Left ventricle myocardium inferior (tissue), 1 donor: ENCODE measurements around the gene RAB11A. TPM values are rescaled to one million over a fixed set of nuclear protein-coding genes. Genes with fewer than 3 reads are reported as not detected.
A peak's percentile ranks its signal among the peaks of the same experiment; 100 is the strongest.

Source experiments
- DNase-seq: peaks from one replicate; pipeline ENCODE4 v3.0.0-alpha.2; 2020
- H3K27ac ChIP-seq: fragments of 200-600 bp; replicated peaks from 2 replicates; pipeline ENCODE4 v1.8.0; 2021
- H3K27me3 ChIP-seq: fragments of 200-600 bp; 2 replicates; pipeline ENCODE4 v1.8.0; 2021; ENCODE audit warnings: low read depth
- H3K36me3 ChIP-seq: fragments of 200-600 bp; 2 replicates; pipeline ENCODE4 v1.8.0; 2021
- H3K4me1 ChIP-seq: fragments of 200-600 bp; 2 replicates; pipeline ENCODE4 v1.8.0; 2021
- H3K4me3 ChIP-seq: fragments of 200-600 bp; 2 replicates; pipeline ENCODE4 v1.8.0; 2021; ENCODE audit warnings: mild to moderate bottlenecking, moderate library complexity
- H3K9me3 ChIP-seq: fragments of 200-600 bp; replicated peaks from 2 replicates; pipeline ENCODE4 v1.8.0; 2021
- CTCF ChIP-seq: fragments of 200-600 bp; IDR thresholded peaks from 2 replicates; pipeline ENCODE4 v1.8.0; 2021; ENCODE audit warnings: antibody characterized with exemption, mild to moderate bottlenecking, borderline replicate concordance
- intact Hi-C: fragments of 100-400 bp; cut with micrococcal nuclease; formaldehyde crosslinking; loops from one replicate; pipeline ENCODE4 v1.11.0; 2022
- total RNA-seq: library from RNA; stranded (reverse); fragmentation: NEBNext Ultra II Directional; extraction: Animal tissue kit (Norgen Biotek cat#: 25700); gene quantifications from one replicate; pipeline ENCODE4 v1.2.1, GENCODE V29; 2021
- donor health status: DM: no; HTN: yes; CAD: no; lungs with severe emphysema.

RAB11A gene
- total RNA-seq, 1 donor from 2014 or later: 146 TPM

GRCh38 chr15:65914386-65914785 lies 45.1 kb downstream of the RAB11A start:
- no peak for DNase-seq
- Histone ChIP-seq H3K36me3 (peaks cover 34% of the 10 kb centered on the region), H3K4me1 (peaks cover 9% of the 10 kb centered on the region), H3K27me3 (no peaks in the 10 kb centered on the region), H3K9me3 (no peaks in the 10 kb centered on the region), H3K27ac (no peak overlapping the region), H3K4me3 (no peak overlapping the region)
- intact Hi-C loops: no loop called here
- no peak for TF ChIP-seq CTCF

- no peak overlapping the region for H3K4me3 ChIP-seq
- no peak for TF ChIP-seq CTCF
- no peaks in the 10 kb centered on the region for H3K9me3 ChIP-seq
- H3K27me3 ChIP-seq: no peaks in the 10 kb centered on the region
- H3K27ac ChIP-seq: no peak overlapping the region
- H3K4me1 ChIP-seq: peaks cover 13% of the 10 kb centered on the region
- DNase-seq: no peak
- peaks cover 25% of the 10 kb centered on the region for H3K36me3 ChIP-seq
- intact Hi-C loops: no loop called here
Observed at GRCh38 chr15:65914981-65915925, 46.0 kb downstream of the RAB11A start.

- intact Hi-C loops: no loop called here
- H3K27me3 ChIP-seq: no peaks in the 10 kb centered on the region
- no peak overlapping the region for H3K27ac ChIP-seq
- peaks cover 15% of the 10 kb centered on the region for H3K4me1 ChIP-seq
- DNase-seq: no peak
- peaks cover 19% of the 10 kb centered on the region for H3K36me3 ChIP-seq
- no peak for TF ChIP-seq CTCF
- H3K9me3 ChIP-seq: no peaks in the 10 kb centered on the region
- no peak overlapping the region for H3K4me3 ChIP-seq
Observed at GRCh38 chr15:65916041-65916663, 46.9 kb downstream of the RAB11A start.

- TF ChIP-seq CTCF: peak; percentile 68
- no peaks in the 10 kb centered on the region for H3K9me3 ChIP-seq
- no peak overlapping the region for H3K27ac ChIP-seq
- no peak overlapping the region for H3K4me3 ChIP-seq
- H3K4me1 ChIP-seq: peaks cover 22% of the 10 kb centered on the region
- H3K27me3 ChIP-seq: no peaks in the 10 kb centered on the region
- H3K36me3 ChIP-seq: peaks cover 12% of the 10 kb centered on the region
- intact Hi-C loops: no loop called here
- peak; percentile 38 for DNase-seq
Observed at GRCh38 chr15:65916664-65917406, 47.5 kb downstream of the RAB11A start.

GRCh38 chr15:65917407-65917756 lies 48.1 kb downstream of the RAB11A start:
- no peak for TF ChIP-seq CTCF
- Histone ChIP-seq H3K27ac (no peak overlapping the region), H3K4me3 (no peak overlapping the region), H3K36me3 (peaks cover 6% of the 10 kb centered on the region), H3K4me1 (peaks cover 25% of the 10 kb centered on the region), H3K9me3 (no peaks in the 10 kb centered on the region), H3K27me3 (no peaks in the 10 kb centered on the region)
- intact Hi-C loops: no loop called here
- no peak for DNase-seq
